Stimulated activated CD4-positive, alpha-beta T cell treated with anti-CD3 and anti-CD28 coated beads, Interleukin-15, amount 100 ng/mL, for 48 hours (primary cell): ENCODE results near the gene ACP3.
"Not testable (repeated sequence)": the region's sequence is repeated elsewhere in the genome, so short reads cannot be mapped to it uniquely, and the experiment has no call there.

Experiments used
- DNase-seq, 2 donors: peaks; one replicate each; pipeline ENCODE4 v3.0.0-alpha.2; 2020; ENCODE audit warnings: low read depth in 2 of 2

The ACP3 gene, protein sequence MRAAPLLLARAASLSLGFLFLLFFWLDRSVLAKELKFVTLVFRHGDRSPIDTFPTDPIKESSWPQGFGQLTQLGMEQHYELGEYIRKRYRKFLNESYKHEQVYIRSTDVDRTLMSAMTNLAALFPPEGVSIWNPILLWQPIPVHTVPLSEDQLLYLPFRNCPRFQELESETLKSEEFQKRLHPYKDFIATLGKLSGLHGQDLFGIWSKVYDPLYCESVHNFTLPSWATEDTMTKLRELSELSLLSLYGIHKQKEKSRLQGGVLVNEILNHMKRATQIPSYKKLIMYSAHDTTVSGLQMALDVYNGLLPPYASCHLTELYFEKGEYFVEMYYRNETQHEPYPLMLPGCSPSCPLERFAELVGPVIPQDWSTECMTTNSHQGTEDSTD

DNA sequence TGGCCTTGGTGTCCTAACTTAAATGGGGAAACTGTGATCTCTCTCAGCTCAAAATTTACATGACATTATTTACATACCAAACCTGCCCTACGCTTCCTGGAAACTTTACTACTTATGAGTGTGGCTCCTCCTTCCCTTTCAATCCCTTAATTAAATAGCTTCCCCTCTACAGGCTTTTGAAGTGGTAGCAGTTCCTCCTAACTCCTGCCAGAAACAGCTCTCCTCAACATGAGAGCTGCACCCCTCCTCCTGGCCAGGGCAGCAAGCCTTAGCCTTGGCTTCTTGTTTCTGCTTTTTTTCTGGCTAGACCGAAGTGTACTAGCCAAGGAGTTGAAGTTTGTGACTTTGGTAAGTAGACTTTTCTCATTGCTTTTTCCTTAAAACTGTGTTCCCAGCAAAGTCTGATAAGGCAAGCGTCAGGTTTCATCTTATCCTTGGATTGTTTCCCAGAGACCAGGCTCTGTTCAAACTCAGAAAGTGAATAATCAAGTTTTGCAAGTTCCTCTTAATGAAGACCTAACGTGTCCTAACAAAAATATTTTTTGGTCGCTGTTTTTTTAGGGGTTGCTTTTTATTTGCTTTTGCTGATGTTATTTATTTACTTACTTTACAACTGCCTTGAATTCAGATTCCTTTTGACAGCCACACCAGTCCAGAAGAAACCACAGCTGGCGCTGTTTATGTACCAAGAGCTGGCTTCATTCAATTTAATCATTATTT is at the start of gene ACP3:
TSS of gene ACP3 (plus strand) at position 179 of the 720 bp plus-strand sequence. CDS start at position 229, 50 bp downstream.
- no peak for DNase-seq

DNA sequence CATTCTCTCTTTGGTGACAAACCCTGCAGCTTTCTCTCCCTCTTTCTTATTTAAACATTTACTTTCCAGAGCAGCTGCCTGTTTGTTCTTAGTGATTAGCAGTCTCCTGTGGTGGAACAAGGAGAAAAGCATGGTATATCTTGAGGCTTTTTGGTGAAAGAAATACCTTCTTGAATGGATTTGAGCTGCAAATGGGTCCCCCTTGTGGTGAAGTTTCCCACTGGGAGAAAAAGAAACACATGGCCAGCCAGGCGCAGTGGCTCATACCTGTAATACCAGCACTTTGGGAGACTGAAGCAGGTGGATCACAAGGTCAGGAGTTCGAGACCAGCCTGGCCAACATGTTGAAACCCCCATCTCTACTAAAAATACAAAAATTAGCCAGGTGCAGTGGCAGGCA is 48.3 kb upstream of the ACP3 start:
- no peak for DNase-seq

DNA sequence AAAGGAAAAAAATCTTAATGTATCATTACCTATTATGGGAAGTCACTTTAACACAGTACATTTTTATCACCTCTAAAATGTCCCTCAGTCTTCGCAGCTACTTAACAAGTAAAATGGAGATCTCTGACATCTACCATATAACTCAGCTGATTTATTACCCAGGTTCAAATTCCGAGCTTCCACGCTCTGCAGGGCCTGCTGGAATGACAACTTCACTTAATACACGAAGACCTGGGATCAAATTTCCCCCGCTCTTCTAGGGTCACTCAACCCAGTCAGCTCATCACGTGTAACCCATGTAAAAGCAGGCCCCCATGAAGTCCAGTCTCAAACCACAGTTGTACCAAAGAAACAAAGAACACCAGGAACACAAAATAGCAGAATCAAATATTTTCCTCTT is 44.2 kb upstream of the ACP3 start:
- no peak for DNase-seq

DNA sequence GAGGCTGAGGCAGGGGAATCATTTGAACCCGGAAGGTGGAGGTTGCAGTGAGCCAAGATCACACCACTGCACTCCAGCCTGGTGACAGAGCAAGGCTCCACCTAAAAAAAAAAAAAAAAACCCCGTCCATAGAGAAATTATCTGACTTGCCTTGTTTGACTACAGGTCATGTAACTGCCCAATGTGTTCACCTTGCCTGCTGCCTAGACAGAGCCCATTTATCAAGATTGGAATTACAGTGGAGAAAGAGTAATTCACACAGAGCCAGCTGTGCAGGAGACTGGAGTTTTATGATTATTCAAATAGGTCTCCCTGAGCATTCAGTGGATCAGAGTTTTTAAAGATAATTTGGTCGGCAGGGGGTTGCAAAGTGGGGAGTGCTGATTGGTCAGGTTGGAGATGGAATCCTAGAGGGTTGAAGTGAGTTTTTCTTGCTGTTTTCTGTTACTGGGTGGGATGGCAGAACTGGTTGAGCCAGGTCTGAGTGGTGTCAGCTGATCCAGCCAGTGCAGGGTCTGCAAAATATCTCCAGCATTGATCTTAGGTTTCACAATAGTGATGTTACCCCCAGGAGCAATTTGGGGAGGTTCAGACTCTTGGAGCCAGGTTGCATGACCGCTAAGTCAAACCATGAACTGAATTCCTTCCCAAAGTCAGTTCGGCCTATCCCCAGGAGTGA is 40.8 kb upstream of the ACP3 start:
- no peak for DNase-seq

DNA sequence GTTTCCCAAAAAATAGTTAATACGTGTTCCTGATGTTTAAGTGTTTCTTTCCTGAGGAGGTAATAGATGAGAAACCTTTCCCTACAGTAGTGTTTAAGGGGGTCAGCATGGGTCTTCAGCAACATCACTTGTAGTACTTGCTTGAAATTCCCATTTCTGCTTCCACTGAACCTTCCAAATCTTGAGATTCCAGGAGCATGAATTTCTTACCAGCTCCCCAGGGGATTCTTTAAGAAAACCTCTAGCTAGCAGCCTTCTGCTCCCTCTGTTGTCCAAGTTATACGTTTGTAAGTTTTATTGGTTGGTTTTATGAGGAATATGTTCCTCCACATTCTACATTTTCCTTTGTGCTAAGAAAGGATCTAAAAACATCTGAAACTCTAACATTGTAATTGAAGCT is 38.2 kb upstream of the ACP3 start:
- DNase-seq = no peak

DNA sequence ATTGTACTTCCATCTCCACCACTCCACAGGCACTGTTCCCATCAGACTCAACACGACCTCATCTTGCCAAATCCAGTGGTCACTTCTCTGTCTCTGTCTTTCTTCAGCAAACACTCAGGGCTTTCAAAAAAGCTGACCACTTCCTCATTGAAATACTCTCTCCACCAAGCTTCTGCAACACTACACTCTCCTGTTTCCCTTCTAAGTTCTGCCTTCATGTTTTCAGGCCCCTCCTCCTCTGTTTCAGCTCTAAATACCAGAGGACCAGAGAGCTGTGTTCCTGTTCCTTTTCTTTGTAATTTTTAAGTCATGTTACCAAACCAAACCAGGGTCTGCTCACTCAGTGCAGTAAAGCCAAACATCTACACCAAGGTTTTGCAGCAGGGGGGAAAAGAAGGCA is 33.8 kb upstream of the ACP3 start:
- no peak for DNase-seq

DNA sequence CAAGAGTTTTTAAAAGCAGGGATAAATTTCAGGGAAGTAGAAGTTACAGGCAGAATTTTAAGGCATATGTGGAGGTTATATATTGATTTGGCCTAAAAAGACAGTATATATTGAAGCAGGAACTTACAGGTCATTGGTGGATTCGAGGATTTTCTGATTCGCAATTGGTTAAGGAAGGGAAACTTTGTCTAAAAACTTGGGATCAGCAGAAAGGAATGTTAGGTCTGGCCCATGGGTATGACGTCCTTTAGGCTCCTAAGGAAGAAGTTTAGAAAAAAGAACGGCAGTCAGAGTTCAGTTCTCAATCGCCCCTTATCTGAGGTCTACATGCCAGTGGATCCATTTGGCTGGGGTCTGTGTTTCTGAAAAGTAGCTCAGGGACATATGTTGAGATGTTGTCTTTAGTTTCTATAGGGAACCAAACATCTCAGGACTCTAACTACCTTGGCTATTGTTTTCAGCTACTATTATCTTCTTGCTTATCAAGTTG is 33.2 kb upstream of the ACP3 start:
- no peak for DNase-seq

DNA sequence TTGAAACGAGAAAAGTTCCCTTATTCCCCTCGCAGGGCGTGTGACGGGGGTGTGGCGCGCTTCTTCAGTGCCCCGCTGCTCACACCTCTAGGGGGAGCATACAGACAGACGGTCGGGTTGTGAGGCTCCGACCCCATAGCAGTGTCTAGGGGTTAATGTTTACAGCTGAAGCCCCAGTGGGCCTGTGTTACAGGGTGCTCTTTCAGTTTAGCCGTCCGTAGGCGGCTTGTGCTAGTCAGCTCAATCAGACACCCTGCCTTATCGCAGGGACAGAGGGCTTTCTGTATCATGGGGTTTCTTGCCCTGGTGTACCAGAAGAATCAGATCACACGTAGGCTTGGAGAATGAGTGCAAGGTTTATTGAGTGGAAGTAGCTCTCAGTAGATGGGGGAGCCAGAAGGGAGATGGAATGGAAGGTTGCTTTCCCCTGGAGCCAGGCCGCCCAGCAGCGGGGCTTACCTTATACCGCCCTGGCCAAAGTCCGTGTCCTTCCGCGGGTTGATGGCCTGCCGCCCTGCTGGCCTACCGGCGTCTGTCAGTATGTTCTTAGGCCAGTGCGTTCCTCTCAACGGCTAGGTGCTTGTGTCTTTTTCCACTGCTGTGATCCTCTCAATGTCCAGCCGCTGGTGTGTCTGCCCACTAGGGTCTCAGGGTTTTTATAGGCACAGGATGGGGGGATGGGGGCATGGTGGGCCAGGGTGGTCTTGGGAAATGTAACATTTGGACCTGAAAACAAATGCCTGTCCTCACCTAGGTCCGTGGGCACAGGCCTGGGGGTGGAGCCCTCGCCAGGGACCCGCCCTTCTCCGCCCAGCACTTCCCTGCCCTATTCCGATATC is 32.2 kb upstream of the ACP3 start:
- DNase-seq = no peak

DNA sequence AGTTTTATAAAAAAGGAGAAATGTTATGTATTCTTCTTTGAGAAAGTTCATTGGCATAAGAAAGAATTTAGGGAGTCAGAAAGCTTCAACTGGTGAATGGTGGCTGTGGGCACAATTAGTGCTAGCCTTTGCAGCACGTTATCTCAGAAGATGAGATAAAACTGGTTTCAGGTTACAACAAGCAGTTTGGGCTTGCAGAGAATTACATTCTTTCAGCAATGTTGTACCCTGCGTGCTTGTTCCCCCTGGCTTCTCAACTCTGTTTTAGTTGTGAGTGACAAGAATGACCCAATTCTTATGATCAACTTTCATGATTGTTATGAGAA is 31.6 kb upstream of the ACP3 start:
- no peak for DNase-seq

DNA sequence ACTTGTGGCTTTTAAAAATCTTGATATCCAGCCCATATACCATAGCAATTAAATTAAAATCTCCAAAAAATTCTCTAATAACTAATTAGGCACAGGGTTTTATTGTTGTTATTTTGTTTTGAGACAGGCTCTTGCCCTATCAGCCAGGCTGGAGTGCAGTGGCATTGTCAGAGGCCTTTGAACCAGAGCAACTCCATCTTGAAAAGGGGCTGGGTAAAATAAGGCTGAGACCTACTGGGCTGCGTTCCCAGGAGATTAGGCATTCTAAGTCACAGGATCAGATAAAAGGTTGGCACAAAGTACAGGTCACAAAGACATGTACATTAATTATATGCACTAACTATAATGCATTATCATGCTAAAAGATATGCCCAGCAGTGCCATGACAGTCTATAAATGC is 31.2 kb upstream of the ACP3 start:
- DNase-seq = no peak

DNA sequence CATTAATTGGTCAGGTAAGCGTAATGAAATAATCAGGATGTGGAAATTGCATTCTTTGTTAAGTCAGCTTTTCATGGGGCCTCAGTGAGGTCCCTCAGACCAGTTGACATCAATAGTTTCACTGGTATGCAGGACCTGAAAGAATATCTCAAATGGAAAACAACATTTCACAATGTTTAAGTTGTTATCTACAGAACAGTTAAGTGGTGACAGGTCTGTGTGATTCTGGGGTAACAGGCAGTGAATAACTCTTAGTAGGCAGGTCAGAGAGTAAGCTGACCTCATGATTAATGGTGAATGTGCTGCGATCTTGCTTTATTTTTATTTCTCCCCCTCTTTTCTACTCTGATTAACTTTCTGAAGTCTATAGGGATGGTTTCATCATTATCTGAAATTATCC is 28.9 kb upstream of the ACP3 start:
- no peak for DNase-seq

DNA sequence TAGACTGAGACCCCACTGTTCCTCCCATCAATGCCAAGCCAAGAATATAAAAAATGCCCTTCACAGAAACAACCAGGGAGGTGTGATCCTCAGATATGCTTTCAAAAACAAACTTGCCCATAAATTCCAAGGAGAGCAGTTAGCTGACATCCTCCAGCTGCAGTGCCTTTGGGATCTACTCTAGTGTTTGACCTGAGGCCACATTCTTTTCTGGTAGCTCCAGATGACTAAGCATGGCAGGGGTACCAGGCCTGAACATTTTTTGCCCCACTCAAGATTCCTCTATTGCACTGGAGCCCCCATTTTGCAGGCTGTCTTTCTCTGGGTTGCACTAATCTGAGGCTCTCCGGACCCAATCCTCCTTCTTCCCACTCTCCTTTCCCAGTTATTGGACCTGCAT is 27.9 kb upstream of the ACP3 start:
- no peak for DNase-seq

DNA sequence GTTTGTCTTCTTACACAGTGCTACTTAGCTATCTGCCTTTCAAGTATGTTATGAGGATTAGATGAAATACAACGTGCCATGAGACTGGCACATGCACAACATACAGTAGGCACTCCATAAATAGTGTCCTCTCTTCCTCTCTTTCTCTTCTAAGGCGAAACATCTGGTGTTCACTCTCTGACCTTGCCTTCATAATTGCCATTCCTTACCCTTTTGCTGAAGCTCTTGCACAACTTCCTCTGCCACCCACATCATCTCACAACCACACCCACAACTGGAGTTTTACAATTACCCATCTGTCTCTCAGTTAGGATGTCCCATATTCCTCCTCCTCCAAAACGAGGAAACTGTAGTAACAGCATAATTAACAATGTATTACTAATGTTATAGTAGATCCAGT is 26.4 kb upstream of the ACP3 start:
- no peak for DNase-seq

DNA sequence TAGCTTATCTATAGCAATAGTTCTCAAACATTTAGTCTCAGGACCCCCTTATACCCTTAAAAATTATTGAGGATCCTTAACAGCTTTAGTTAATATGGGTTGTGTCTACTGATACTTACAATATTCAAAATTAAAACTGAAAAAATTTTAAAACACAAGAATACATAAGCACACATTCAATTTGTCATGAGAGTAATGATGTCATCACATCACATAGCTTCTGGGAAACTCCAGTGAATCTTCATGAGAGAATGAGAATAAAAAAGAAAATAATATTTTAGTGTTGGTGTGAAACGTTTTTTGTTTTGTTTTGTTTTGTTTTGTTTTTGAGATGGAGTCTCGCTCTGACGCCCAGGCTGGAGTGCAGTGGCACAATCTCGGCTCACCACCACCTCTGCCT is 25.2 kb upstream of the ACP3 start:
- no peak for DNase-seq

DNA sequence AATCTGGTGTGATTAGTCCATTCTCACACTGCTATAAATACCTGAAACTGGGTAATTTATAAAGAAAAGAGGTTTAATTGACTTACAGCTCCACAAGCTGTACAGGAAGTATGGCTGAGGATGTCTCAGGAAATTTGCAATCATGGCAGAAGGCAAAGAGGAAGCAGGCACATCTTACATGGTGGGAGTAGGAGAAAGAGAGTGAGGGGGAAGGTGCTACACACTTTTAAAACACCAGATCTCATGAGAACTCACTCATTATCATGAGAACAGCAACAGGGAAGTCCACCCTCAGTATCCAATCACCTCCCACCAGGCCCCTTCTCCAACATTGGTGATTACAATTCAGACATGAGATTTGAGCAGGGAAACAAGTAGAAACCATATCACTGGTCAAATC is 24.0 kb upstream of the ACP3 start:
- no peak for DNase-seq

DNA sequence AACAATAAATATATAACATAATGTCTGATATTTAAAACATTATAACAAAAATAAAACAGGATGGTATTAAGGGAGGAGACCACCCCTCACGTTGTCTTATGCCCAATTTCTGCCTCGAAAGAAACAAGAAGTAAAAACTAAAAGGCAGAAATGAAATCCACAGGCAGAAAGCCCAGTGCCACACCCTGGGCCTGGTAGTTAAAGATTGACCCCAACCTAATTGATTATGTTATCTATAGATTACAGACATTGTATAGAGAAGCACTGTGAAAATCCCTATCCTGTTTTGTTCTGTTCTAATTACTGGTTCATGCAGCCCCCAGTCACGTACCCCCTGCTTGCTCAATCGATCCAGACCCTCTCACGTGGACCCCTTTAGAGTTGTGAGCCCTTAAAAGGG is 22.3 kb upstream of the ACP3 start:
- no peak for DNase-seq

DNA sequence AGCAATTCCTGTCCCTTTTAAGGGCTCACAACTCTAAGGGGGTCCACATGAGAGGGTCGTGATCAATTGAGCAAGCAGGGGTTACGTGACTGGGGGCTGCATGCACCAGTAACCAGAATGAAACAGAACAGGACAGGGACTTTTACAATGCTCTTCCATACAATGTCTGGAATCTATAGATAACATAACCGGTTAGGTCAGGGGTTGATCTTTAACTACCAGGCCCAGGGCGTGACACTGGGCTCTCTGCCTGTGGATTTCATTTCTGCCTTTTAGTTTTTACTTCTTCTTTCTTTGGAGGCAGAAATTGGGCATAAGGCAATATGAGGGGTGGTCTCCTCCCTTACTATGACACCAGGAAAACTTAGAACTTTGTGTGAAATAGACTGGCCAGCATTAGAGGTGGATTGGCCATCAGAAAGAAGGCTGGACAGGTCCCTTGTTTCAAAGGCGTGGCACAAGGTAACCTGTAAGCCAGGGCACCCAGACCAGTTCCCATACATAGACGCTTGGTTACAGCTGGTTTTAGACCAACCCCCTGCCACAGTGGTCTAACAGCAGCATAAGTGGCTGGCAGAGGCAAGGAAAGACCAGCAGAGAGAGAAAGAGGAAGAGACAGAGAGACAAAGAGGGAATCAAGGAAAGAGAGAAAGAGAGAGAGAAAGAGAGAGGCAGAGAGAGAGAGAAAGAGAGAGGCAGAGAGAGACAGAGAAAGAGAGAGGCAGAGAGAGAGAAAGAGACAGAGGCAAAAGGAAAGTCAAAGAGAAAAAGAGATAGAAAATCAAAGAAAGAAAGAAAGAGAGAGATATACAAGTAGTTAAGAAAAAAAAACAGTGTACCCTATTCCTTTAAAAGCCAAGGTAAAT is 13.6 kb upstream of the ACP3 start:
- not testable (repeated sequence) for DNase-seq

DNA sequence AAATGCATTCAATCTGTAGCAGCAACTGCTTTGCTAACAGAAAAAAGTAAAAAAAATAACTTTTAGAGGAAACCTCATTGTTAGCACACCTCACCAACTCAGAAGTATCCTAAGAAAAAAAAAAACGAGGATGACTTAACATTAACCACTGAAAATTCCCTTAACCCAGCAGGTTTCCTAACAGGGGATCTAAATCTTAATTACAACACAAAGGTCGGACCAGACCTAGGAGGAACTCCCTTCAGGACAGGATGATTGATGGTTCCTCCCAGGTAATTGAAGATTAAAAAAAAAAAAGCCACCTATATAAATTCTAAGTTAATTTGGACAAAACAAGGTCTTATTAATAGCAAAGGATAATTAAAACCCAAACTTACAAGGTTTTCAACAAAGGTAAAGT is 12.9 kb upstream of the ACP3 start:
- not testable (repeated sequence) for DNase-seq

DNA sequence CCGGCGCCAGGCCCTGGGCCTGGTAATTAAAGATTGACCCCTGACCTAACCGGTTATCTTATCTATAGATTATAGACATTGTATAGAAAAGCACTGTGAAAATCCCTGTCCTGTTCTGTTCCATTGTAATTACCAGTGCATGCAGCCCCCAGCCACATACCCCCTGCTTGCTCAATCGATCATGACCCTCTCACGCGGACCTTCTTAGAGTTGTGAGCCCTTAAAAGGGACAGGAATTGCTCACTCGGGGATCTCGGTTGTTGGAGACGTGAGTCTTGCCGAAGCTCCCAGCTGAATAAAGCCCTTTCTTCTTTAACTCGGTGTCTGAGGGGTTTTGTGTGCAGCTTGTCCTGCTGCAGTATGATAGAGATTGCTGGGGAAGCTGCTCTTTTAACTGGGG is 7.2 kb upstream of the ACP3 start:
- DNase-seq = not testable (repeated sequence)

DNA sequence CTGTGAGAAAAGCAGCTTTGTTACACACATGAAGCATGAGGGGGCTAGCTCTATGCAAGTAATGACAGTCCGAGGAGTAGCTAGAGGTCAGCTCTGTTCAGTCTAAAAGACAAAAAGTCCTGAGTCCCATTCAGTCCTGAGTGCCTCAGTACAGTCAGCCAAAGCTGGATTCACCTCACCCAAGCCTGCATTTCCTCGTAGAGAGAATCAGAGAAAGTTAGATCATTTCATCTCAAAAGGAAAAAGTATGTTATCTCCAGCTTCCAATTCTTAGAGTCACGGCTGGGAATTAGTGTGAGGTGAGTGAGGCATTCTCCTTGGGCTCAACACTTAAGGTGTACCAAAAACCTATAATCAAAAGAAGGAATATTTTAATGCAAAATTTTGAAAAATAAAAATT is 5.9 kb upstream of the ACP3 start:
- no peak for DNase-seq

DNA sequence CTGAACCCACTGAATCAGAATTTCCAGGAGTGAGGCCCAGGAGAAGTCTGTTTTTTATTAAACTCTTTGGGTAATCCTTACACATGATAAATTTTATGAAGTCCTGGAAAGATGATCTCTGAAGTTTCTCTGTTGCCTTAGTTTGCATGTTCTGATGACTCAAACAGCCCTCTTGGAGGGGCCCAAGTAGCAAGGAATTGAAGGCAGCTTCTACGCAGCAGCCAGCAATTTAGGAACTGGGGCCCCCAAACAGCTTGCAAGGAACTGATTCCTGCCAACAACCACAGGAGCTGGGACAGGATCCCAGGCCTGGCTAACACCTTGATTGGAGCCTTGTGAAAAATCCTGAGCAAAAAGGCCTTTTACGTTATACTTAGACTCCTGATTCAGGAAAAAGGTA is 5.4 kb upstream of the ACP3 start:
- no peak for DNase-seq
